ENCODE measurements around the gene DYTN. TPM values are rescaled to one million over a fixed set of nuclear protein-coding genes. Genes with fewer than 3 reads are reported as not detected.

DYTN gene
- total RNA-seq, 4 donors from 2014 or later: not detected

- Histone ChIP-seq H3K4me3 (no peak overlapping the region), H3K27ac (no peak overlapping the region), H3K36me3 (no peaks in the 10 kb centered on the region), H3K27me3 (no peaks in the 10 kb centered on the region), H3K9me3 (no peaks in the 10 kb centered on the region), H3K4me1 (no peaks in the 10 kb centered on the region)
- 67 to 73% methylated on average over 7 of the region's 7 CpGs for WGBS, 2 donors
- TF ChIP-seq EP300 (IDR thresholded peaks at IDR 0.05) (no peak), POLR2A (IDR thresholded peaks at IDR 0.05) (no peak), CTCF (IDR thresholded peaks at IDR 0.05) (no peak)
- no peak for DNase-seq (ENCODE audit: low spot score in 2 of 2)
Measured at GRCh38 chr2:206728277-206729199, 10.3 kb upstream of the DYTN start.

GRCh38 chr2:206727287-206727686, 9.1 kb upstream of the DYTN start:
- DNase-seq (ENCODE audit: low spot score in 2 of 2): no peak
- H3K27ac ChIP-seq: no peak overlapping the region
- 87 to 97% methylated on average over 2 of the region's 2 CpGs for WGBS, 2 donors
- no peaks in the 10 kb centered on the region for H3K4me1 ChIP-seq
- no peaks in the 10 kb centered on the region for H3K27me3 ChIP-seq
- TF ChIP-seq EP300 (IDR thresholded peaks at IDR 0.05): no peak
- TF ChIP-seq CTCF (IDR thresholded peaks at IDR 0.05): no peak
- TF ChIP-seq POLR2A (IDR thresholded peaks at IDR 0.05): no peak
- H3K9me3 ChIP-seq: no peaks in the 10 kb centered on the region
- H3K36me3 ChIP-seq: no peaks in the 10 kb centered on the region
- H3K4me3 ChIP-seq: no peak overlapping the region

GRCh38 chr2:206723288-206723687, 5.1 kb upstream of the DYTN start:
- H3K9me3 ChIP-seq: no peaks in the 10 kb centered on the region
- no peak for DNase-seq (ENCODE audit: low spot score in 2 of 2)
- no peak overlapping the region for H3K4me3 ChIP-seq
- TF ChIP-seq EP300 (IDR thresholded peaks at IDR 0.05): no peak
- TF ChIP-seq CTCF (IDR thresholded peaks at IDR 0.05): no peak
- no peak for TF ChIP-seq POLR2A (IDR thresholded peaks at IDR 0.05)
- H3K27me3 ChIP-seq: no peaks in the 10 kb centered on the region
- no peak overlapping the region for H3K27ac ChIP-seq
- 96 to 97% methylated on average over 1 of the region's 1 CpG for WGBS, 2 donors
- no peaks in the 10 kb centered on the region for H3K4me1 ChIP-seq
- no peaks in the 10 kb centered on the region for H3K36me3 ChIP-seq

- no peaks in the 10 kb centered on the region for H3K9me3 ChIP-seq
Measured at GRCh38 chr2:206721256-206721920, 3.2 kb upstream of the DYTN start.

More at GRCh38 chr2:206721256-206721920, 3.2 kb upstream of the DYTN start:
- Histone ChIP-seq H3K36me3 (no peaks in the 10 kb centered on the region), H3K4me1 (no peaks in the 10 kb centered on the region), H3K27me3 (no peaks in the 10 kb centered on the region), H3K4me3 (no peak overlapping the region), H3K27ac (no peak overlapping the region)
- TF ChIP-seq EP300 (IDR thresholded peaks at IDR 0.05) (no peak), POLR2A (IDR thresholded peaks at IDR 0.05) (no peak), CTCF (IDR thresholded peaks at IDR 0.05) (no peak)
- 85 to 86% methylated on average over 4 of the region's 4 CpGs for WGBS, 2 donors
- no peak for DNase-seq (ENCODE audit: low spot score in 2 of 2)

Measured in tibial nerve (tissue), 4 donors.